Liver (tissue), 3 donors: ENCODE data around the gene CSF3R.

ENCODE experiments used
- ATF3 ChIP-seq: IDR thresholded peaks from 2 replicates; pipeline ENCODE4 v1.6.1; 2016; ENCODE audit warnings: antibody characterized with exemption
- JUND ChIP-seq, 2 donors: IDR thresholded peaks; 2 replicates each; pipeline ENCODE4 v1.6.1; 2016; ENCODE audit warnings: antibody characterized with exemption in 2 of 2
- RAD21 ChIP-seq, 2 donors: IDR thresholded peaks; 2 replicates each; pipeline ENCODE4 v1.6.1; 2016; ENCODE audit warnings: antibody characterized with exemption in 2 of 2, mild to moderate bottlenecking in 2 of 2
- RXRA ChIP-seq, 2 donors: IDR thresholded peaks; 2 replicates each; pipeline ENCODE4 v1.6.1; 2017 to 2018; ENCODE audit warnings: antibody characterized with exemption in 2 of 2, mild to moderate bottlenecking in 1 of 2
- SP1 ChIP-seq: IDR thresholded peaks from 2 replicates; pipeline ENCODE4 v1.6.1; 2018; ENCODE audit warnings: antibody characterized with exemption, mild to moderate bottlenecking
- YY1 ChIP-seq: IDR thresholded peaks from 2 replicates; pipeline ENCODE4 v1.6.1; 2016; ENCODE audit warnings: antibody characterized with exemption, mild to moderate bottlenecking
- TF ChIP-seq, protein P1 (sequence below): fragments of 150-350 bp; IDR thresholded peaks from 2 replicates; pipeline ENCODE4 v1.5.1; 2017; ENCODE audit warnings: improper control_type of control experiment, low read depth, low read length; ENCODE audit not compliant: missing input control
- donor health status: healthy.
- donor health status: healthy.

DNA sequence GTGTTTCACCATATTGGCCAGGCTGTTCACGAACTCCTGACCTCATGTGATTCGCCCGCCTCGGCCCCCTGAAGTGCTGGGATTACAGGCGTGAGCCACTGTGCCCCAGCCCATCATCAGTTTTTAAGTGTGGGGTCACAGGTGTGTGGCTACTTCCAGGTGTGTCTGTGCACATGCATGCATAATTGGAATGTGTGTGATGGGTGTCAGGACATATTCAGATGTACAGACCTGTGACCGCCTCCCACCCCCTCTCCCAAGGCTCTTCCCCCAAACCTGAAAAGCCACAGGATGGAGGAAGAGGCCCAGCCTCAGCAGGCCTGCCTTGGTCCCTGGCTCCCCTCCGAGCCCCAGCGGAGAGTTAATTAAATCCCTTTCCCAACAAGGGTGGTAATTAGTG, 37.3 kb upstream of the CSF3R start:
- TF ChIP-seq, protein P1, sequence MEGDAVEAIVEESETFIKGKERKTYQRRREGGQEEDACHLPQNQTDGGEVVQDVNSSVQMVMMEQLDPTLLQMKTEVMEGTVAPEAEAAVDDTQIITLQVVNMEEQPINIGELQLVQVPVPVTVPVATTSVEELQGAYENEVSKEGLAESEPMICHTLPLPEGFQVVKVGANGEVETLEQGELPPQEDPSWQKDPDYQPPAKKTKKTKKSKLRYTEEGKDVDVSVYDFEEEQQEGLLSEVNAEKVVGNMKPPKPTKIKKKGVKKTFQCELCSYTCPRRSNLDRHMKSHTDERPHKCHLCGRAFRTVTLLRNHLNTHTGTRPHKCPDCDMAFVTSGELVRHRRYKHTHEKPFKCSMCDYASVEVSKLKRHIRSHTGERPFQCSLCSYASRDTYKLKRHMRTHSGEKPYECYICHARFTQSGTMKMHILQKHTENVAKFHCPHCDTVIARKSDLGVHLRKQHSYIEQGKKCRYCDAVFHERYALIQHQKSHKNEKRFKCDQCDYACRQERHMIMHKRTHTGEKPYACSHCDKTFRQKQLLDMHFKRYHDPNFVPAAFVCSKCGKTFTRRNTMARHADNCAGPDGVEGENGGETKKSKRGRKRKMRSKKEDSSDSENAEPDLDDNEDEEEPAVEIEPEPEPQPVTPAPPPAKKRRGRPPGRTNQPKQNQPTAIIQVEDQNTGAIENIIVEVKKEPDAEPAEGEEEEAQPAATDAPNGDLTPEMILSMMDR: no peak
- no peak for TF ChIP-seq YY1
- no peak for TF ChIP-seq SP1
- no peak for TF ChIP-seq ATF3
- no peak for TF ChIP-seq JUND (IDR thresholded peaks at IDR 0.05)
- no peak for TF ChIP-seq RAD21 (IDR thresholded peaks at IDR 0.05)
- TF ChIP-seq RXRA (IDR thresholded peaks at IDR 0.05): no peak
